Vagina (tissue), 2 donors: ENCODE results near the gene EPHB1.

ENCODE experiments used
- CTCF ChIP-seq, 3 experiments: fragments of 450-650 bp in 2 of 3; fragments of 200-600 bp in 1 of 3; sonication (generic) in 1 of 3; IDR thresholded peaks; one replicate each; pipeline ENCODE4 v1.5.1; 2017 to 2019; ENCODE audit warnings: antibody characterized with exemption in 3 of 3, mild to moderate bottlenecking in 2 of 3, moderate library complexity in 2 of 3
- POLR2A ChIP-seq, 2 donors: fragments of 450-650 bp; IDR thresholded peaks; one replicate each; pipeline ENCODE4 v1.6.1; 2017; ENCODE audit warnings: antibody characterized with exemption in 2 of 2, mild to moderate bottlenecking in 2 of 2, moderate library complexity in 2 of 2
- POLR2AphosphoS5 ChIP-seq, 2 donors: sonication (generic); formaldehyde crosslinking; IDR thresholded peaks; one replicate each; pipeline ENCODE4 v1.9.0; 2017; ENCODE audit warnings: antibody characterized with exemption in 2 of 2, mild to moderate bottlenecking in 2 of 2, low read depth in 1 of 2; ENCODE audit not compliant: insufficient read depth in 1 of 2

- TF ChIP-seq CTCF (IDR thresholded peaks at IDR 0.05) (no peak), POLR2A (IDR thresholded peaks at IDR 0.05) (no peak), POLR2AphosphoS5 (IDR thresholded peaks at IDR 0.05; ENCODE audit: insufficient read depth in 1 of 2, low read depth in 1 of 2) (no peak)
Measured at GRCh38 chr3:134796281-134797056, 1.4 kb downstream of the EPHB1 start.
